GM23338 (cell line): ENCODE data around the gene TAAR6. TPM values are rescaled to one million over a fixed set of nuclear protein-coding genes. Genes with fewer than 3 reads are reported as not detected.
"Not testable (repeated sequence)": the region's sequence is repeated elsewhere in the genome, so short reads cannot be mapped to it uniquely, and the experiment has no call there.

Source experiments
- ATAC-seq: fragments of 200-7000 bp; cut with Tn5 transposase; 3 replicates; pipeline ENCODE4 v1.9.1; 2020
- DNase-seq: peaks from one replicate; pipeline ENCODE4 v3.0.0-alpha.2; 2015; ENCODE audit warnings: low spot score
- H2AFZ ChIP-seq: fragments of 200-600 bp; sonication (generic); 2 replicates; pipeline ENCODE4 v1.8.0; 2016; ENCODE audit warnings: antibody characterized with exemption, mild to moderate bottlenecking, moderate library complexity
- H3F3A ChIP-seq: fragments of 200-600 bp; sonication (generic); replicated peaks from 2 replicates; pipeline ENCODE4 v1.8.0; 2017; ENCODE audit warnings: antibody characterized with exemption, mixed run types, low read depth
- H3K27ac ChIP-seq: fragments of 200-600 bp; sonication (generic); 2 replicates; pipeline ENCODE4 v1.6.1; 2016; ENCODE audit warnings: low read depth
- H3K27me3 ChIP-seq: fragments of 200-600 bp; sonication (generic); 2 replicates; pipeline ENCODE4 v1.8.0; 2016; ENCODE audit warnings: mild to moderate bottlenecking, mixed run types, moderate library complexity; ENCODE audit not compliant: insufficient read depth
- H3K36me3 ChIP-seq: fragments of 200-600 bp; sonication (generic); 2 replicates; pipeline ENCODE4 v1.8.0; 2016; ENCODE audit warnings: mild to moderate bottlenecking; ENCODE audit not compliant: insufficient read depth
- H3K4me1 ChIP-seq: fragments of 200-600 bp; sonication (generic); 2 replicates; pipeline ENCODE4 v1.8.0; 2016; ENCODE audit warnings: mild to moderate bottlenecking, moderate library complexity; ENCODE audit not compliant: insufficient read depth
- H3K4me2 ChIP-seq: fragments of 200-600 bp; sonication (generic); 2 replicates; pipeline ENCODE4 v1.7.1; 2017; ENCODE audit warnings: mixed run types
- H3K4me3 ChIP-seq: fragments of 200-600 bp; sonication (generic); 2 replicates; pipeline ENCODE4 v1.6.1; 2016; ENCODE audit warnings: mixed run types
- H3K79me2 ChIP-seq: fragments of 200-600 bp; sonication (generic); replicated peaks from 2 replicates; pipeline ENCODE4 v1.8.0; 2017; ENCODE audit warnings: mild to moderate bottlenecking; ENCODE audit not compliant: insufficient read depth
- H3K9me2 ChIP-seq: fragments of 200-600 bp; sonication (generic); 2 replicates; pipeline ENCODE4 v1.8.0; 2017; ENCODE audit not compliant: insufficient read depth
- H4K20me1 ChIP-seq: fragments of 200-600 bp; sonication (generic); replicated peaks from 2 replicates; pipeline ENCODE4 v1.8.0; 2017; ENCODE audit warnings: mild to moderate bottlenecking; ENCODE audit not compliant: insufficient read depth
- H3K27ac Mint-ChIP-seq: 2 replicates; pipeline ENCODE4 v1.8.0; 2020; ENCODE audit warnings: inconsistent platforms, mild to moderate bottlenecking, moderate library complexity, mixed read lengths
- H3K27me3 Mint-ChIP-seq: 3 replicates; pipeline ENCODE4 v1.8.0; 2022; ENCODE audit warnings: low read depth, mild to moderate bottlenecking, moderate library complexity, mixed read lengths, inconsistent platforms; ENCODE audit not compliant: insufficient read depth, poor library complexity
- H3K36me3 Mint-ChIP-seq: 3 replicates; pipeline ENCODE4 v1.8.0; 2021; ENCODE audit warnings: low read depth, mild to moderate bottlenecking, inconsistent platforms, moderate library complexity, mixed read lengths
- H3K4me1 Mint-ChIP-seq: 3 replicates; pipeline ENCODE4 v1.8.0; 2020; ENCODE audit warnings: mild to moderate bottlenecking, inconsistent platforms, mixed read lengths
- H3K4me3 Mint-ChIP-seq: 3 replicates; pipeline ENCODE4 v1.8.0; 2021; ENCODE audit warnings: moderate library complexity, mild to moderate bottlenecking, inconsistent platforms, mixed read lengths
- H3K9me3 Mint-ChIP-seq: 3 replicates; pipeline ENCODE4 v1.8.0; 2020; ENCODE audit warnings: moderate library complexity, mild to moderate bottlenecking, inconsistent platforms, mixed read lengths
- CTCF ChIP-seq, 2 experiments: fragments of 200-600 bp in 1 of 2; sonication (generic) in 1 of 2; conservative IDR thresholded peaks; 2 replicates each; pipeline versions ENCODE4 v1.5.1 to v1.6.1; 2016 to 2017; ENCODE audit warnings: antibody characterized with exemption in 2 of 2, low read depth in 2 of 2, mild to moderate bottlenecking in 2 of 2, moderate library complexity in 1 of 2
- JUNB ChIP-seq: IDR thresholded peaks from one replicate; pipeline ENCODE4 v1.6.1; 2016; ENCODE audit warnings: antibody characterized with exemption; ENCODE audit not compliant: unreplicated experiment
- NANOG ChIP-seq: IDR thresholded peaks from 2 replicates; pipeline ENCODE4 v1.6.1; 2016; ENCODE audit warnings: antibody characterized with exemption, borderline replicate concordance
- ZNF114 ChIP-seq: fragments of 250-450 bp; sonication (Bioruptor Pico); IDR thresholded peaks from 2 replicates; pipeline ENCODE4 v1.5.0; 2020; ENCODE audit warnings: mild to moderate bottlenecking, moderate library complexity
- ZNF331 ChIP-seq: fragments of 250-450 bp; sonication (Bioruptor Pico); IDR thresholded peaks from 2 replicates; pipeline ENCODE4 v1.5.0; 2020; ENCODE audit warnings: low read depth, mild to moderate bottlenecking, moderate library complexity
- polyA plus RNA-seq: library from polyadenylated mRNA; unstranded; fragments of >200 nt; fragmentation: Nextera tagmentation; extraction: Ambion mirVana; gene quantifications from 2 replicates; pipeline ENCODE4 v1.2.1, GENCODE V29; 2016
- total RNA-seq: library from RNA; depleted of rRNA; stranded (reverse); fragments of >200 nt; shearing (Covaris generic); gene quantifications from 2 replicates; pipeline ENCODE4 v1.2.3, GENCODE V29; 2014

Gene TAAR6
- total and polyA plus RNA-seq, 2 experiments from 2014 or later: not detected

DNA sequence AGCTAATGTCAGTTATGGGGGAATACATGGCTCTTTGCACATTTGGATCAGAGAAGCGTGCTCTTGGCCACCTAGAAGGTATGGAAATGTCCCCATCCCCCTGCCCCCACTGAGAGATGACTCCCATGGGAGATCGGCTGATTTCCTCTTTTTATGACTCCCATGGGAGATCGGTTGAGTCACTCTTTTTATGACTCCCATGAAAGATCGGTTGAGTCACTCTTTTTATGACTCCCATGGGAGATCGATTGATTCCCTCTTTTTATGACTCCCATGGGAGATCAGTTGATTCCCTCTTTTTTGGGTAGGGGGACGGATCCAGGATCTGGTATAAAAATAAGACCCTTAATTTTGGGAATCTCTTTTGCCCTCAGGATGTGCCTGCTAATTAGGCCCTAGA lies 42.3 kb upstream of the TAAR6 start:
- Mint-ChIP-seq H3K9me3 (peaks cover 3% of the 10 kb centered on the region; the same call in 1 of the 3 replicates), H3K27ac (no peak overlapping the region; the same call in 1 of the 2 replicates), H3K36me3 (no peaks in the 10 kb centered on the region; the same call in 2 of the 3 replicates), H3K4me3 (no peak overlapping the region), H3K27me3 (no peaks in the 10 kb centered on the region), H3K4me1 (peaks cover 3% of the 10 kb centered on the region; the same call in 1 of the 3 replicates)
- Histone ChIP-seq H3K9me2 (no peaks in the 10 kb centered on the region), H3F3A (no peaks in the 10 kb centered on the region), H3K27me3 (no peaks in the 10 kb centered on the region), H3K27ac (no peak overlapping the region), H2AFZ (no peak overlapping the region), H3K79me2 (no peaks in the 10 kb centered on the region), H4K20me1 (no peaks in the 10 kb centered on the region), H3K4me1 (no peaks in the 10 kb centered on the region), H3K36me3 (no peaks in the 10 kb centered on the region), H3K4me2 (no peak overlapping the region), H3K4me3 (no peak overlapping the region)
- TF ChIP-seq ZNF114 (CRISPR knock-in tag): no peak
- TF ChIP-seq JUNB: no peak
- DNase-seq (no peak), ATAC-seq (no peak)

- DNase-seq: peak; percentile 82
- H3K27ac Mint-ChIP-seq: peak overlapping the region; percentile 93
Measured at GRCh38 chr6:132530293-132530974, 39.7 kb upstream of the TAAR6 start.

DNA sequence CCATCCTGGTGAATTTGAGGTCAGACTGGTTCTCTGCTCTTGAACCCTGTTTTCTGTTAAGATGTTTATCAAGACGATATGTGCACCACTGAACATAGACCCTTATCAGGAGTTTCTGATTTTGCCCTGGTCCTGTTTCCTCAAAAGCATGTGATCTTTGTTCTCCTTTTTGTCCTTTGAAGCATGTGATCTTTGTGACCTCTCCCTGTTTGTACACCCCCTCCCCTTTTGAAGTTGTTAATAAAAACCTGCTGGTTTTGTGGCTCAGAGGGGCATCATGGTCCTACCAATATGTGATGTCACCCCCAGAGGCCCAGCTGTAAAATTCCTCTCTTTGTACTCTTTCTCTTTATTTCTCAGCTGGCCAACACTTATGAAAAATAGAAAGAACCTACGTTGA lies 35.6 kb upstream of the TAAR6 start:
- not testable (repeated sequence) for H3K27ac Mint-ChIP-seq, H3K4me2 ChIP-seq, DNase-seq, H3K27me3 ChIP-seq, H3K27ac ChIP-seq, H3K27me3 Mint-ChIP-seq, H3K36me3 Mint-ChIP-seq, ATAC-seq, H3K79me2 ChIP-seq, H3K4me1 ChIP-seq, H3K4me1 Mint-ChIP-seq, H3K36me3 ChIP-seq, H2AFZ ChIP-seq, H4K20me1 ChIP-seq, H3K4me3 Mint-ChIP-seq, H3K9me2 ChIP-seq, H3K4me3 ChIP-seq, H3F3A ChIP-seq
- peaks cover 16% of the 10 kb centered on the region for H3K9me3 Mint-ChIP-seq

More at GRCh38 chr6:132530293-132530974, 39.7 kb upstream of the TAAR6 start:
- H3K79me2 ChIP-seq: no peaks in the 10 kb centered on the region
- no peak overlapping the region for H3K4me2 ChIP-seq
- H4K20me1 ChIP-seq: no peaks in the 10 kb centered on the region
- no peak overlapping the region for H3K27ac ChIP-seq
- H3K9me2 ChIP-seq: no peaks in the 10 kb centered on the region
- Mint-ChIP-seq H3K36me3 (peaks cover 7% of the 10 kb centered on the region; the same call in 2 of the 3 replicates), H3K27me3 (no peaks in the 10 kb centered on the region), H3K4me1 (peaks cover 3% of the 10 kb centered on the region; the same call in 1 of the 3 replicates), H3K4me3 (peak overlapping the region; percentile 62; the same call in 2 of the 3 replicates), H3K9me3 (peaks cover 15% of the 10 kb centered on the region)
- peak overlapping the region; percentile 49; the same call in 1 of the 2 replicates for H2AFZ ChIP-seq
- ATAC-seq: peak; percentile 84
- H3K27me3 ChIP-seq: no peaks in the 10 kb centered on the region
- H3K36me3 ChIP-seq: no peaks in the 10 kb centered on the region
- H3K4me1 ChIP-seq: no peaks in the 10 kb centered on the region
- TF ChIP-seq ZNF331 (CRISPR knock-in tag) (no peak), CTCF (conservative IDR thresholded peaks at IDR 0.05; ENCODE audit: low read depth in 2 of 2) (peak; percentile 81 to 84), NANOG (no peak), ZNF114 (CRISPR knock-in tag) (no peak)
- no peak overlapping the region for H3K4me3 ChIP-seq
- no peaks in the 10 kb centered on the region for H3F3A ChIP-seq
